Gastrocnemius medialis (tissue), 4 donors: ENCODE results near the gene TRMT1L. TPM values are rescaled to one million over a fixed set of nuclear protein-coding genes. Genes with fewer than 3 reads are reported as not detected.

ENCODE experiments used
- ATAC-seq, 2 donors: fragments of 150-250 bp; one replicate each; pipeline ENCODE4 v1.9.1; 2016
- DNase-seq, 2 donors: peaks; one replicate each; pipeline ENCODE4 v3.0.0-alpha.2; 2019
- H3K27ac ChIP-seq, 4 donors: fragments of 200-600 bp; sonication (generic); 1 replicate in 1 of 4; 2 replicates in 3 of 4; pipeline ENCODE4 v1.5.1; 2016 to 2018; ENCODE audit warnings: mild to moderate bottlenecking in 2 of 4, moderate library complexity in 1 of 4
- H3K27me3 ChIP-seq, 3 donors: fragments of 200-600 bp; sonication (generic) in 2 of 3; 1 replicate in 1 of 3; 2 replicates in 2 of 3; pipeline versions ENCODE4 v1.5.1 to v1.6.0; 2016 to 2019; ENCODE audit warnings: mild to moderate bottlenecking in 1 of 3, moderate library complexity in 1 of 3
- H3K36me3 ChIP-seq, 2 donors: fragments of 200-600 bp; sonication (generic) in 1 of 2; one replicate each; pipeline ENCODE4 v1.5.1; 2017 to 2018
- H3K4me1 ChIP-seq, 2 donors: fragments of 200-600 bp; sonication (generic) in 1 of 2; one replicate each; pipeline ENCODE4 v1.5.1; 2016 to 2017; ENCODE audit warnings: mild to moderate bottlenecking in 2 of 2
- H3K4me3 ChIP-seq, 4 donors: fragments of 200-600 bp; sonication (generic) in 3 of 4; 1 replicate in 1 of 4; 2 replicates in 3 of 4; pipeline ENCODE4 v1.5.1; 2016 to 2019; ENCODE audit warnings: mild to moderate bottlenecking in 2 of 4
- H3K9me3 ChIP-seq, 3 donors: fragments of 200-600 bp; sonication (generic) in 2 of 3; 1 replicate in 1 of 3; 2 replicates in 2 of 3; pipeline ENCODE4 v1.5.1; 2016 to 2019
- POLR2A ChIP-seq, 2 donors: fragments of 450-650 bp; IDR thresholded peaks; one replicate each; pipeline ENCODE4 v1.6.1; 2017; ENCODE audit warnings: antibody characterized with exemption in 2 of 2, mild to moderate bottlenecking in 2 of 2, moderate library complexity in 2 of 2
- in situ Hi-C, 4 donors: fragments of 200-750 bp; cut with MboI; loops; one replicate each; pipeline versions ENCODE4 v1.15.0 to v1.8.0; 2017; ENCODE audit warnings: low sequenced_read_pairs in 4 of 4
- intact Hi-C: fragments of 100-400 bp; cut with DNase I; formaldehyde crosslinking; loops from one replicate; pipeline ENCODE4 v1.15.1; 2023; ENCODE audit warnings: low total_unique reads
- total RNA-seq, 4 donors: library from RNA; depleted of rRNA; stranded (reverse); fragments of >200 nt; gene quantifications; one replicate each; pipeline versions ENCODE4 v1.1.0 to v1.2.3, GENCODE V29; 2016
- TF ChIP-seq, protein P1 (sequence below), 5 experiments: fragments of 450-650 bp in 3 of 5; fragments of 200-600 bp in 2 of 5; sonication (generic) in 2 of 5; IDR thresholded peaks in 4 of 5; conservative IDR thresholded peaks in 1 of 5; 1 replicate in 4 of 5; 2 replicates in 1 of 5; pipeline ENCODE4 v1.5.1; 2016 to 2019; ENCODE audit warnings: antibody characterized with exemption in 5 of 5, mild to moderate bottlenecking in 3 of 5, moderate library complexity in 3 of 5

TRMT1L gene
- total RNA-seq, 4 donors from 2014 or later, result 24.9 to 42.8 (median 30.0) TPM

DNA sequence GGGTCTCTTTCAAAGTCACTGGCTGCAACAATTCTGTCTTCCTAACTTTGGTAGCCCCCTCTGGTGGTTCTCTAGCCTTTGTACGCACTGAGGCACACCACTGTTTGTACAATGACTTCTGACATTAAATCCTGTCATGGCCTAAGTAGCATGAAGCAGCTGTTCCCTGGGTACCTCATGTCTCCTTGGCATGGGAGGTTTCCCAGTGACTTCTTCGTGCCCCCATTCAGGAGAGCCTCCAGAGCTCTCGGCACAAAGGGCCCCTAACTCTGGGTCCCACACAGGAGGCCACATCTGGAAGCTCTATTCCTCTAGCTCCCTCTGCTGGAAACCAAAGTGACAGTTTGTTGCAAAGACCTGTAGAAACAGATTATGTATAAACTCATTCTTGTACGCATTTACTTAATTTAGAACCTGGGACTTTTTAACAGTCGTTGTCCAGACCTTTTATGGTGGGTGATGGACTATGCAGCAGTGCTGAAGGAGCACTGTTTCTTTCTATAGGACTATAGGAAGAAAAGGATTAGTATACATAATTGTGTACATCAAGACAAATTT is 13.6 kb upstream of the TRMT1L start:
- H3K27me3 ChIP-seq, result no peaks in the 10 kb centered on the region
- no peaks in the 10 kb centered on the region for H3K9me3 ChIP-seq
- intact Hi-C loops, result no loop called here
- no peak overlapping the region for H3K4me3 ChIP-seq
- TF ChIP-seq, protein P1, sequence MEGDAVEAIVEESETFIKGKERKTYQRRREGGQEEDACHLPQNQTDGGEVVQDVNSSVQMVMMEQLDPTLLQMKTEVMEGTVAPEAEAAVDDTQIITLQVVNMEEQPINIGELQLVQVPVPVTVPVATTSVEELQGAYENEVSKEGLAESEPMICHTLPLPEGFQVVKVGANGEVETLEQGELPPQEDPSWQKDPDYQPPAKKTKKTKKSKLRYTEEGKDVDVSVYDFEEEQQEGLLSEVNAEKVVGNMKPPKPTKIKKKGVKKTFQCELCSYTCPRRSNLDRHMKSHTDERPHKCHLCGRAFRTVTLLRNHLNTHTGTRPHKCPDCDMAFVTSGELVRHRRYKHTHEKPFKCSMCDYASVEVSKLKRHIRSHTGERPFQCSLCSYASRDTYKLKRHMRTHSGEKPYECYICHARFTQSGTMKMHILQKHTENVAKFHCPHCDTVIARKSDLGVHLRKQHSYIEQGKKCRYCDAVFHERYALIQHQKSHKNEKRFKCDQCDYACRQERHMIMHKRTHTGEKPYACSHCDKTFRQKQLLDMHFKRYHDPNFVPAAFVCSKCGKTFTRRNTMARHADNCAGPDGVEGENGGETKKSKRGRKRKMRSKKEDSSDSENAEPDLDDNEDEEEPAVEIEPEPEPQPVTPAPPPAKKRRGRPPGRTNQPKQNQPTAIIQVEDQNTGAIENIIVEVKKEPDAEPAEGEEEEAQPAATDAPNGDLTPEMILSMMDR (IDR thresholded peaks at IDR 0.05 in 4 of 5, conservative IDR thresholded peaks at IDR 0.05 in 1 of 5), result peak; percentile 19 to 55 (median 30)
- TF ChIP-seq POLR2A (IDR thresholded peaks at IDR 0.05), result no peak
- in situ Hi-C loops, result loop anchor here in 2 of 4 donors (25.0 kb wide), 1 partner anchor 408 kb away; the partner anchor contains the start of gene EDEM3 (in 2 of the 2)
- DNase-seq, result no peak
- H3K27ac ChIP-seq, result no peak overlapping the region
- H3K36me3 ChIP-seq, result peaks cover 0 to 23% of the 10 kb centered on the region in 2 donors
- H3K4me1 ChIP-seq, result no peaks in the 10 kb centered on the region
- ATAC-seq, result no peak

DNA sequence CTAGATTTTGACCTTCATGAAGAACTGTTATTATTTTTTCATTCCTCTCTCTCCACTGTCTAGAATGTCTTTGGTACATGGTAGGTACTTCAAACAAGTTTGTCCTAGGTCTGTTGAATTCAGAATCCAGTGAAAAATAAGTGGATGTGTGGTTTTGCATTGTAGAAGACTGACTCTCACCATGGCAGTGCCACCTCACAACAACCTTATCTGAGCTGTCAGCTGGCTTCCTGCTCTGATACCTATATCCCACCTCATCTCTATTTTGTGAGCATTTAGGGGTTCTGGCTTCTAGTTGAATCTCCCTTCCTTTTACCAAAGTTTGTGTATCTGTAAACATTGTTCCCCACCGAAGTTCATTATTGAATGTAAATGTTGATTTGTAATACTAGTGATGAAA is 9.4 kb upstream of the TRMT1L start:
- ATAC-seq (no peak), DNase-seq (no peak)
- no peaks in the 10 kb centered on the region for H3K9me3 ChIP-seq
- no peak overlapping the region for H3K27ac ChIP-seq
- H3K4me1 ChIP-seq, result no peaks in the 10 kb centered on the region
- TF ChIP-seq, protein P1 (IDR thresholded peaks at IDR 0.05 in 4 of 5, conservative IDR thresholded peaks at IDR 0.05 in 1 of 5), result no peak
- TF ChIP-seq POLR2A (IDR thresholded peaks at IDR 0.05), result no peak
- in situ Hi-C loops (loop anchor here in 2 of 4 donors (25.0 kb wide), 1 partner anchor 404 kb away; the partner anchor contains the start of gene EDEM3 (in 2 of the 2)), intact Hi-C loops (no loop called here)
- no peak overlapping the region for H3K4me3 ChIP-seq
- peaks cover 0 to 48% of the 10 kb centered on the region in 2 donors for H3K36me3 ChIP-seq
- no peaks in the 10 kb centered on the region for H3K27me3 ChIP-seq

DNA sequence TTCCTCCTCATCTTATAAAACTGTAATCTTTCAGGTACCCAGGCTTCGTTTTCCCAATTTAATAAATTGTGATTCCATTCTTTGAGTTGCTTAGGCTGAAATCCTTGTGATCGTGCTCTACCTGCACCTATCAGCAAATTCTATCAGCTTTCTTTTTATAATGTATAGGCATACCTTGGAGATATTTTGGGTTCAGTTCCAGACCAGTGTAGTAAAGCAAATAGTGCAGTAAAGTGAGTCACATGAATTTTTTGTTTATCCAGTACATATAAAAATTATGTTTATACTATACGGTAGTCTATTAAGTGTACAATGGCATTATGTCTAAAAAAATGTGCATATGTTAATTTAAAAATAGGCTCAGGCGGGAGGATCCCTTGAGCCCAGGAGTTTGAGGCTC is 5.7 kb upstream of the TRMT1L start:
- Histone ChIP-seq H3K4me3 (no peak overlapping the region), H3K27ac (no peak overlapping the region), H3K4me1 (peaks cover 10 to 11% of the 10 kb centered on the region in 2 donors), H3K36me3 (peaks cover 0 to 41% of the 10 kb centered on the region in 2 donors), H3K9me3 (no peaks in the 10 kb centered on the region), H3K27me3 (no peaks in the 10 kb centered on the region)
- intact Hi-C loops (no loop called here), in situ Hi-C loops (loop anchor here in 2 of 4 donors (25.0 kb wide), 1 partner anchor 400 kb away; the partner anchor contains the start of gene EDEM3 (in 2 of the 2))
- ATAC-seq (no peak), DNase-seq (no peak)
- no peak for TF ChIP-seq POLR2A (IDR thresholded peaks at IDR 0.05)
- TF ChIP-seq, protein P1 (IDR thresholded peaks at IDR 0.05 in 4 of 5, conservative IDR thresholded peaks at IDR 0.05 in 1 of 5), result no peak

DNA sequence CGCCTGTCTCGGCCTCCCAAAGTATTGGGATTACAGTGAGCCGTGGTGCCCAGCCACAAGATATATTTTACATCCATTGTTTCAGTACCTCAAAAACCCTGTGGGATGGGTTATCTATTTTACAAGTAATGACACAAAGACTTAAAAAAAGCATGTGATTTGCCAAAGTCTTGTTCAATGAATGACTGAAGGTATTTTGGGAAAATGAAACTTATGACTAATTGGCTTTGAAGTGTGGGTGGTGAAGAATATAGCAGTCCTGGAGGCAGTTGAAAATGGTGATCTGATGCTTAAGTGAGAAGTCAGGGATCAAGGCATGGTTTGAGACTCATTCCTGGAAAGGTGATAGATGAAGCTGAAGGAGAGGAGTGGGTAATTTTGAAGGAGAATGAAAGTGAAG is 3.2 kb upstream of the TRMT1L start:
- Histone ChIP-seq H3K36me3 (peaks cover 0 to 28% of the 10 kb centered on the region in 2 donors), H3K4me3 (no peak overlapping the region), H3K9me3 (no peaks in the 10 kb centered on the region), H3K27me3 (no peaks in the 10 kb centered on the region), H3K27ac (no peak overlapping the region), H3K4me1 (peaks cover 18 to 20% of the 10 kb centered on the region in 2 donors)
- intact Hi-C loops, result loop anchor here (5.0 kb wide), 4 partner anchors 188 to 1688 kb away; partner anchors contain the start of genes ARPC5, NIBAN1 and SMG7
- no peak for DNase-seq
- TF ChIP-seq, protein P1 (IDR thresholded peaks at IDR 0.05 in 4 of 5, conservative IDR thresholded peaks at IDR 0.05 in 1 of 5), result no peak
- no peak for TF ChIP-seq POLR2A (IDR thresholded peaks at IDR 0.05)
- no peak for ATAC-seq
- in situ Hi-C loops, result loop anchor here (5.0 to 25.0 kb wide), 5 partner anchors 155 to 1215 kb away; partner anchors contain the start of genes EDEM3 (in 3 of the 4), IVNS1ABP (in 1 of the 4), ODR4 (in 1 of the 4) and TPR (in 1 of the 4)
